Stomach smooth muscle (tissue), 2 donors: ENCODE results near the gene SRI.
"Not testable (repeated sequence)": the region's sequence is repeated elsewhere in the genome, so short reads cannot be mapped to it uniquely, and the experiment has no call there.

Experiments
- H3K27ac ChIP-seq: one replicate; pipeline ENCODE4 v1.7.0; 2013; ENCODE audit warnings: mild to moderate bottlenecking, low read length, inconsistent platforms
- H3K27me3 ChIP-seq, 2 donors: one replicate each; pipeline ENCODE4 v1.7.0; 2013; ENCODE audit warnings: low read length in 2 of 2; ENCODE audit not compliant: insufficient read depth in 2 of 2, control insufficient read depth in 1 of 2
- H3K36me3 ChIP-seq, 2 donors: one replicate each; pipeline ENCODE4 v1.7.0; 2013; ENCODE audit warnings: low read length in 2 of 2; ENCODE audit not compliant: control insufficient read depth in 2 of 2, insufficient read depth in 2 of 2
- H3K4me1 ChIP-seq: one replicate; pipeline ENCODE4 v1.7.0; 2013; ENCODE audit warnings: low read length; ENCODE audit not compliant: control insufficient read depth, insufficient read depth
- H3K4me3 ChIP-seq, 2 donors: one replicate each; pipeline ENCODE4 v1.7.0; 2013; ENCODE audit warnings: low read length in 2 of 2
- H3K9ac ChIP-seq, 2 donors: one replicate each; pipeline ENCODE4 v1.7.0; 2013; ENCODE audit warnings: low read length in 2 of 2, mild to moderate bottlenecking in 1 of 2
- H3K9me3 ChIP-seq, 2 donors: one replicate each; pipeline ENCODE4 v1.7.0; 2013; ENCODE audit warnings: low read length in 2 of 2; ENCODE audit not compliant: control insufficient read depth in 2 of 2
- donor health status: healthy.
- donor health status: Pancreatic carcinoma.

Gene SRI

DNA sequence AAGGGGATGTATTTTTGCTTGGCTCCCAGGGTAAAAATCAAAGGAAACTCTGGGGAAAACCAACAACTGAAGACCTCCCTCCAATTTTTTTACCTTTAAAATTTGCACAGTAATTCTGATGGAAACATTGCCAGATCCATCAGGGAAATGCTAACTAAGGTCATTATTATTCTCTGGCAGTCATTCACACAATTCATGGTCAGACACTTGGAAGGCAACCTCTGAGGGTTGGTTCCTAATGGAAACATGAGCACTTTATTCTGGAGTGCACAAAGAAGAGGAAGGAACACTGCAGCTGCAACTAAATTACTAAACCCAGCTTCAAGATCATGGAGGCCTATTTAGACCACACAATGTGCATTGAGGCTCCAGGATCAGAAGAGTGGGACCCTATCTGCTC lies 34.2 kb downstream of the SRI start:
- Histone ChIP-seq H3K4me1 (no peaks in the 10 kb centered on the region), H3K9ac (no peak overlapping the region), H3K27me3 (no peaks in the 10 kb centered on the region), H3K4me3 (no peak overlapping the region), H3K36me3 (no peaks in the 10 kb centered on the region), H3K9me3 (no peaks in the 10 kb centered on the region), H3K27ac (no peak overlapping the region)

DNA sequence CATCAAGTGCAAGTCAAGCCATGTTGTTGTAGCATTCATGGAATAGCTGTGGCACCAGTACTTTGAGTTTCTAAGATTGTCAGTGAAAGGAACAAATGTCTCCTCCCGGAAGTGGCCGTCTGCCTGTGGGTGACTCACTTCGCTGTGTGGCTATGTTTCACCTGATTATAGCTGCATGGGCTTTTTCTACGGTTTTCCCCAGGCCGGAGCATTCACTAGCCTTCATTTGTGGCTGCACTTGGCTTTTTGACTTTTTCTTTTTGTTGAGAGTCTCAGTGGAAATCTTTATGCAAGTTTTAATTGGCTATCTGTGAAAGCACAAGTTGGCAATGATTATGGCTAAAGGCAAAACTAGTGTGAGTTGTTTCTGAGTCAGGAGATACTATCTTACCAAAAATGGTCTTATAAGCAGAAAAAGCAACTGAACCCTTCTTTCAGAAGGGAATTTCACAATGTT lies 35.0 kb downstream of the SRI start:
- Histone ChIP-seq H3K4me3 (no peak overlapping the region), H3K27me3 (no peaks in the 10 kb centered on the region), H3K36me3 (no peaks in the 10 kb centered on the region), H3K4me1 (no peaks in the 10 kb centered on the region), H3K27ac (no peak overlapping the region), H3K9me3 (no peaks in the 10 kb centered on the region), H3K9ac (no peak overlapping the region)

DNA sequence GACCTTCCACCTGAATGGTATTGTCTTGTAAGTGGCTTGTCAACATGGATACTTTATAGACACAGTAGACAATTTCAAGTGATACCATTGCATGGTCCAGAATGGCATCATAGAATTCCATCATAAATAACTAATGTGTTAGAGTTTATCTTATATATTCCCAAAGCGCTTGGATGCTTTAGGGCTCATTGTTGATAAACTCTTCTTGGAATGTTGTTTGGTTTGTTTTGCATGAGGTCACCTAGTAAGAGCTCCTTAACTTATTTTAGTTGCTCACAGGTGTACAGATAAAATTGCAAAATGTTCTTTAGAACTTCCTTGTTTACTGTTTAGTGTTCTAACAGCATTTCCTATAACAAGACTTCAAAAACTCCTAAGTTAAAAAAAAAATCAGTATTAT lies 36.8 kb downstream of the SRI start:
- Histone ChIP-seq H3K9me3 (no peaks in the 10 kb centered on the region), H3K4me3 (no peak overlapping the region), H3K4me1 (no peaks in the 10 kb centered on the region), H3K9ac (no peak overlapping the region), H3K36me3 (no peaks in the 10 kb centered on the region), H3K27me3 (no peaks in the 10 kb centered on the region), H3K27ac (no peak overlapping the region)

DNA sequence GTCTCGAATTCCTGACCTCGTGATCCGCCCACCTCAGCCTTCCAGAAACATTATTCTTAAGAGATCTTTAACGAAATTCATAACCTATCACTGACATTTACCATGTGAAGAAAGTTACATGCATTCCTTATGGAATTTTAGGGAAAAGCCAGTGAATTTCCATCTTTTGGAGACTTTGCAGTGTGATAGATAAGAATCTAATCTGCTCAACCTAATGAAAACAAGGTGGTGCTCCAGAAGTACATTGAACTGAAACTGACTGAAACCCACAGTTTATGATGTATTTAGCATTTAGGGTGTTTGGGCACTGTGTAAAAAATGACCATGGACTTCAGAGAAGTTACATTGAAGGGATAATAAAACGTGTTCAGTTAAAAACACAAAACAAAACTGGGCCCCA lies 43.6 kb downstream of the SRI start:
- H3K27ac ChIP-seq, result no peak overlapping the region
- H3K4me1 ChIP-seq, result no peaks in the 10 kb centered on the region
- no peak overlapping the region for H3K4me3 ChIP-seq

DNA sequence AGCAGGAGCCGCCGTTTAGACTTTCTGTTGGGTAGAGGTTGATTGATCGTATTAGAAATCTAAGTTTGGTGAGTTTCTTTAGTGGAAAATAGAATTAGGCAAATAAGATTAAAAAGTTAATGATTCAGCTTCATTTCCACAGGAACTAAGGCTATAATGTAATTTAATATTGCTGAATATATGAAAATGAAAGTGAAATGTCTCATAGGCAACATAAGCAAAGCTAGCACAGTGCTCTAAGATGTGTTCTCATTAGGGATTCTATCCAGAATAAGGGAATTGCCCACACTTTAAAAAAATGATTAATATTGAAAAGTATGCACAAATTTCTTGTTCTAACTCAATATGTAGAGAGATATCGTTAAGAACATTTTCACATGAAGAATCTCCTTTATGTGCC lies 47.0 kb downstream of the SRI start:
- no peaks in the 10 kb centered on the region for H3K4me1 ChIP-seq
- H3K9ac ChIP-seq, result no peak overlapping the region
- H3K36me3 ChIP-seq, result no peaks in the 10 kb centered on the region
- H3K27me3 ChIP-seq, result no peaks in the 10 kb centered on the region
- H3K9me3 ChIP-seq, result no peaks in the 10 kb centered on the region
- H3K4me3 ChIP-seq, result no peak overlapping the region
- no peak overlapping the region for H3K27ac ChIP-seq

More for the DNA sequence above, 43.6 kb downstream of the SRI start:
- no peaks in the 10 kb centered on the region for H3K36me3 ChIP-seq
- H3K9me3 ChIP-seq, result no peaks in the 10 kb centered on the region
- H3K9ac ChIP-seq, result no peak overlapping the region
- H3K27me3 ChIP-seq, result no peaks in the 10 kb centered on the region

DNA sequence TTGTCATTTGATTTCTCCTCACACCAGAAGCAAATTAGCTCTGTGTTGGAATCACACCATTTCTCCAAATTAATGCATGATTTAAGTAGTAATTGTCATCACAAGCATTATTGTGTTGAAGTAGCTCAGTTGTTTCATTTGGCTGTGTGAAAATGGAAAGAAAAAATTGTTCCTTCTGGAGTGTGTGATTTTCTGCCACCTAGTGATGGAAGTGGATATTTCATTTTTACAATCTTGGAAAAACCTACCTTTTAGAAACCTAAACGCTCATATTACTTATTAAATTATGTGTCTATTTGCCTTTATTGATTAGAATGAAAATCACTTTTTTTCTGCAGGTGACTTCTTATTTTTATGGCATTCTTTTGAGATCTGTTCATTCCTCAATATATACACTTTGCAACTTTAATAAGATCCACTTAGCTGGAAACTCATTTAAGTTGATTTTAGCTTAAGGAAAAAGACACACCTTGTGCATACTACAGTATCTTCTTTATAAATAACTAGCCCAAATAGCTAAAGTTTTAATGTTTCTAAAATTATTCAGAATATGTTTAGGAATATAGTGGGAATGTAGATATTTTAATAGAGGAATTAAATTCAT lies 50.0 kb downstream of the SRI start:
- Histone ChIP-seq H3K4me1 (no peaks in the 10 kb centered on the region), H3K36me3 (no peaks in the 10 kb centered on the region), H3K9me3 (no peaks in the 10 kb centered on the region), H3K27ac (no peak overlapping the region), H3K4me3 (no peak overlapping the region), H3K9ac (no peak overlapping the region), H3K27me3 (no peaks in the 10 kb centered on the region)

DNA sequence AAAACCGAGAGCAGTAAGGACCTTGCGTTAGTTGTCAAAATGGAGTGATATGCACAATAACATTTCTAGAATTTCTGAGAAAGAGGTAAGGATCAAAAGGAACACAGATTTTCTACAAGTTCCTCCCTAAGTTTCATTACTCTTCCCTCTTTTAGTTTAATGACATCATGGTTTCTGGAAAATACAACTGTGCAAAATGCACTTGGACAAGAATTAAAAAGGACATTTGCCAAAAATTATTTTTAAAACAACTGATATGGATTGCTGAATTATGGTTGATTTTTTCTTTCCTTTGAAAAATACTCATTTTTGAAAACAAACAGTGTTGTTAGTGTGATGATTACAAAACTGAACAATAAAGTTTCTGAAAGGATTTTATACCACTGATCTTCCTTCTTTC lies 52.1 kb downstream of the SRI start:
- H3K27ac ChIP-seq, result no peak overlapping the region
- no peaks in the 10 kb centered on the region for H3K36me3 ChIP-seq
- no peak overlapping the region for H3K9ac ChIP-seq
- H3K9me3 ChIP-seq, result no peaks in the 10 kb centered on the region
- no peaks in the 10 kb centered on the region for H3K27me3 ChIP-seq
- H3K4me3 ChIP-seq, result no peak overlapping the region
- H3K4me1 ChIP-seq, result no peaks in the 10 kb centered on the region

DNA sequence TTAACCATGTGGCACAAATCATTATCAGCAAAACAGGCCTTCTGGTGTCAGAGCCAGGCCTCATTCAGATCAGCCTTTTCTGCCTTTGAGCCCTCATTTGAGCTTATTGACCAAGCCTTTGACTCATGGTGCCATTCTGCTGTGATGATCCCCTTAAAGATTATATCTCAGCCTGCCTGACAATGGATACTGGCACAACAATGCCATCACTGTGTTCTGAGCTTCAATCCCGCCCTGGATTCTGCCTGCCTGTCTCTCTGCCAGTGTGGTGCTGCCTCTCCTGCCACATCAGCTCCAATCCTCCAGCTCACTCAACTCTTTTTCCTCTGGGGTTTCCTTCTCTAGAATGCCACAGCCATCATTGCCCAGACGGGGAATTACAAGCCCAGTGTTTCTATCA lies 52.6 kb downstream of the SRI start:
- no peaks in the 10 kb centered on the region for H3K36me3 ChIP-seq
- no peaks in the 10 kb centered on the region for H3K27me3 ChIP-seq
- H3K4me3 ChIP-seq, result no peak overlapping the region
- H3K9me3 ChIP-seq, result no peaks in the 10 kb centered on the region
- H3K27ac ChIP-seq, result no peak overlapping the region
- no peaks in the 10 kb centered on the region for H3K4me1 ChIP-seq
- H3K9ac ChIP-seq, result no peak overlapping the region

DNA sequence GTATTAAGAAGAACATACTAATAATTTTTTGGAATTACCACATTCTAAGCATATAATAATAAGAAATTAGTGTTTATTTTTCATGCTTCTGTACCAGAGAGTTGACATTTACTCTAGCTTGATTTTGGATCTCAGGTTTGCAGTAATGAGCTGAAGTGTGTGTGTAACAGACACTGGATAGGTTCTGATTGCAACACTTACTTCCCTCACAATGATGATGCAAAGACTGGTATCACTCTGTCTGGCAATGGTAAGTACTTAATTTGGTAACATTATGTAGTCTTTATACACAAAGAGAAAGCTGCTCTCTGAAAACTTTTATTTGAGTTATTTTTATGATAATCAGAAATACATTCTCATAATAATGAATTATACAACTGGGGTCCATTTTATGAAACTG lies 54.1 kb downstream of the SRI start:
- H3K36me3 ChIP-seq, result no peaks in the 10 kb centered on the region
- no peak overlapping the region for H3K4me3 ChIP-seq
- no peak overlapping the region for H3K27ac ChIP-seq
- no peaks in the 10 kb centered on the region for H3K4me1 ChIP-seq
- no peaks in the 10 kb centered on the region for H3K9me3 ChIP-seq
- no peaks in the 10 kb centered on the region for H3K27me3 ChIP-seq
- H3K9ac ChIP-seq, result no peak overlapping the region

DNA sequence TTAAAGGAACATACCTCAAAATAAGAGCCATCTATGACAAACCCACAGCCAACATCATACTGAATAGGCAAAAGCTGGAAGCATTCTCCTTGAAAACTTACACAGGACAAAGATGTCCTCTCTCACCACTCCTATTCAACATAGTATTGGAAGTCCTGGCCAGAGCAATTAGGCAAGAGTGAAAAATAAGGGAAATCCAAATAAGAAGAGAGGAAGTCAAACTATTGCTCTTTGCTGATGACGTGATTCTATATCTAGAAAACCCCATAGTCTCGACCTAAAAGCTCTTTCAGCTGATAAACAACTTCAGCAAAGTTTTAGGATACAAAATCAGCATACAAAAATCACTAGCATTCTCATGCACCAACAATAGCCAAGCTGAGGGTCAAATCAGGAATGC lies 60.1 kb downstream of the SRI start:
- not testable (repeated sequence) for H3K4me3 ChIP-seq, H3K27ac ChIP-seq, H3K4me1 ChIP-seq, H3K9me3 ChIP-seq, H3K27me3 ChIP-seq, H3K9ac ChIP-seq, H3K36me3 ChIP-seq

DNA sequence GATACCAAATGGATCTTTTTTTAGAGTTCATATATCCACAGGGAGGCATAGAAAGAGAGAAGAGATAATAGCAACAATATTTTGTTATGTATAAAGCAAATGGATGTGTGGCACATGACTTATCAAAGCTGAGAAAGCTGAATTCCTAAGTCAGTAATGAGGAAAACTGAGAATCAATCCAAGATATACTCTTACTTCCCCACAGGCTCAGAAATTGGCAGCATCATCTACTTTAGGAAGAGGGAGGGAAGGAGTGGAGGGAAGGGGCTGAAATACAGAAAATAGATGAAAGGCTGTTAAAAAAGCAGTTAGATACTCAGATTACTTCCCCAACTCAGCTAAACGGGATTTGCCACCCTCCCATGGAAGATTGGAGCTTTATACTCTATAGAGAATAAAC lies 63.5 kb downstream of the SRI start:
- Histone ChIP-seq H3K9me3 (no peaks in the 10 kb centered on the region), H3K4me1 (no peaks in the 10 kb centered on the region), H3K27me3 (no peaks in the 10 kb centered on the region), H3K36me3 (no peaks in the 10 kb centered on the region), H3K27ac (no peak overlapping the region), H3K4me3 (no peak overlapping the region), H3K9ac (no peak overlapping the region)
